ENCODE results near the gene MYBPHL.

Gene MYBPHL

DNA sequence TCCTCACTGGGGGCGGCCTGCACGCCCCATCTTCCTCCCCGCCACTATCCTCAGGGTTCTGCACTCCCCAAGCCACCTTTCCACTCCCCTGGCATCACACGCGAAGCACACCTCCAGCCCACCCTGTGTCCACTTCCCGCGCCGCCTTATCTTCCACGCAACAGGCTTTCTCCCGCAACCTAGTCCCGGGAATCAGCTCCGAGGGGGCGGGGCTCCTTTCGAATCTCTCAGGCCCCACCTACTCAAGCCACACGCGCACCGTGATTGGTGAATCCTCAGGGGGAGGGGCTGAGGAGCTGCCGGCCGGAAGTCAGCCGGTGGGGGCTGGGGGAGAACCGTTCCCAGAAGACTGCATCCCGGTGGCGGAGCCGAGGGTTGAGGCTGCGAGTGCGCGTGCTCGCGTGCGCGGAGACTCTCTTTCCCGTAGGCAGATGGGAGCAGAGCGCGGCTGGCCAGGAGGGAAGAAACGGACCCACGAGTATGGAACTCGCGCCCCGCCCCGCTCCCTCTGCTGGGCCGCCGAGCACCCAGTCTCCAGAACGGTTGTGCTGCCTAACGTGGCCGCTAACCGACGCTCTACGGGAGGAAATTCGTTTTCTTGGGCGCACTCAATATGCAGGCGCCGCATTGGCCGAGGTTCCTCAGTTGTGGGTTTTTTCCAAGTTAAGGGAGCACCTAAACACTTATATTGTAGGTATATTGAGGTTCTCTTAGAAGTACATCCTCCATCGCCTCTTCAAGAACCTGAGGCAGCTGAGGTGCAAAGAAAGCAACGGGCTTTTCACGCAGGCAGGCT lies 23.7 kb downstream of the MYBPHL start, which contains the start of gene PSRC1:
Gene PSRC1, minus strand, starts transcription at position 194 of the 796 bp plus-strand sequence.
- in situ Hi-C loops (cut with HindIII; ENCODE audit: low pct_unique_long_range_greater_than_20kb, low sequenced_read_pairs) = no loop called here
- peak; percentile 89 to 95 for DNase-seq (ENCODE audit: low read depth in 1 of 2, low spot score in 1 of 2)
- no peak for TF ChIP-seq JUND (IDR thresholded peaks at IDR 0.05; ENCODE audit: low read depth)

DNA sequence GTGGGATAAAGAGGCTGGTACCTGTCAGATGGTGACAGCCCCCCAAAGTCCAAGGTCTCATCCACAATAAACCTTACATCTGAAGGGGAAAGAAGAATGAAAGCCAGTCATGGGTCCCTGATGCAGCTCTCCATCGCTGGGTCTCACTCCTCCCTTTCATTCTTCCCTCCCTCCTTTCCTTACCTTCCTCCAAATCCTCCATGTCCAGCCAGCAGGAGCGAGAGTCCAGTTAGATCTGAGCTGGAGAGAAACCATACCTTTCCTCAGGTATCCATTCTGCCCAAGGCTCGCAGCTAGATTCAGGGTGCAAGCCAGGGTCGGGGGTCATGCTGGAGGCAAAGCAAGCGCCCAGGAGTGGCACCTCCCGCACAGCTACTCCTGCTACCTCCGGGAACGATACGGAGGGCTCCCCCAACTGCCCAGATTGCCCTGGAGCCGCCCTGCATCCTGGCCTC lies 24.3 kb downstream of the MYBPHL start:
- in situ Hi-C loops (cut with HindIII; ENCODE audit: low pct_unique_long_range_greater_than_20kb, low sequenced_read_pairs) = no loop called here
- DNase-seq (ENCODE audit: low read depth in 1 of 2, low spot score in 1 of 2) = no peak
- no peak for TF ChIP-seq JUND (IDR thresholded peaks at IDR 0.05; ENCODE audit: low read depth)

DNA sequence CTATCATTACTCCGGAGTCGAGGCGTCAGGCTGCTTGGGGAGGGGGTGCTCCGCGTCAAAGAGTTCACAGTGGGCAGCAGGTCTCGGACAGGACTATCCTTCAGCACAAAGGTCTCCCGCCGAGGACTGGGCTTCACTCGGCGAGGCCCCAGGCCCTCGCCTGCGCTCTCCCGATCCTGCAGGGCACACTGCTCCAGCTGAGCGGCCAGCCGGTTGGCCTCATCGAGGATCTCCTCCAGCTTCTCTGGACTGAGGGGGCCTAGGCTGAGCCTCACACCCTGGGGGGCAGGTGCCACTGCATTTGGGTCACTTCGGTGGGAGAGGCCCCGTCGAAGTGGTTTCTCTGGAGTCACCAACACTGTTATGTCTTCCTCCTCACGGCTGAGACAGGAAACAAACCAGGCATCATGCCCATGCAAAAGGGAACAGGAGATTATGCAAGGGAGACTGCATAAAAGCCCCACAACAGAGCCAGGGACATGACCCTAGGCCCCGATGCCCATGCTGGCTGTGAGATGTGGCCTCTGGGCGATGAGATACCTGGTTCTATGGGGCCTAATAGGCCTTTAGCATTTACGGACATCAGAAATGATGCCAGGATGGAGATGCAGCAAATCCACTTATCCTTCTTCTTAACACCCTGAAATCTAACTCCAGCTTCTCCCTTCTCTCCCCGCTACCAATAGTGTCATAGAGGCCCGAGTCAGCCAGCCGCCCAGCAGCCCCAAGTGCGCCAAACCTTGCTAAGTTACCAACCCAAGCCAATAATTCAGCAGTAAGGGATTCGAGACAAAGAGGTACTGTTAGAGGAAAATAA lies 24.9 kb downstream of the MYBPHL start:
- no peak for DNase-seq (ENCODE audit: low read depth in 1 of 2, low spot score in 1 of 2)
- in situ Hi-C loops (cut with HindIII; ENCODE audit: low pct_unique_long_range_greater_than_20kb, low sequenced_read_pairs) = no loop called here
- TF ChIP-seq JUND (IDR thresholded peaks at IDR 0.05; ENCODE audit: low read depth) = no peak

DNA sequence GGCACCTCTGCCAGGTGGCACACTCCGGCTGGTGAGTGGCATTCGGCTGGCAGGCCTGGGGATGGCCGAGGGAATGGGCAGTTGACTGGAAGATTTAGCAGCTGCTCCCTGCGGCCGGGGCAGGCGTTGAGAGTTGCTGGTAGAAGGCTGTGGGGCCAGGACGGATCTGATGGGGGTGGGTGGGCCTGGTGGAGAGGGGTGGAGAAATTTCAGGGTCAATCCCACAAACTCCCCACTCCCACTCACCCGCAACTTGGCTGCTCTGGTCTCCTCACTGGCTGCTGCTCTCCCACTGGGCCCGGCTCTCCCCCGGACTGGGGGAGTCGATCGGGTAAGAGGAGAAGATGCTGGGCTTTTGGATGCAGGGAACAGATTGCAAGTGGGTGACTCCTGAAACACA lies 25.9 kb downstream of the MYBPHL start:
- no peak for DNase-seq (ENCODE audit: low read depth in 1 of 2, low spot score in 1 of 2)
- in situ Hi-C loops (cut with HindIII; ENCODE audit: low pct_unique_long_range_greater_than_20kb, low sequenced_read_pairs) = no loop called here
- no peak for TF ChIP-seq JUND (IDR thresholded peaks at IDR 0.05; ENCODE audit: low read depth)

GRCh38 chr1:109279615-109280278 lies 27.1 kb downstream of the MYBPHL start:
- in situ Hi-C loops (cut with HindIII; ENCODE audit: low pct_unique_long_range_greater_than_20kb, low sequenced_read_pairs) = no loop called here
- DNase-seq (ENCODE audit: low read depth in 1 of 2, low spot score in 1 of 2) = no peak
- TF ChIP-seq JUND (IDR thresholded peaks at IDR 0.05; ENCODE audit: low read depth) = no peak

DNA sequence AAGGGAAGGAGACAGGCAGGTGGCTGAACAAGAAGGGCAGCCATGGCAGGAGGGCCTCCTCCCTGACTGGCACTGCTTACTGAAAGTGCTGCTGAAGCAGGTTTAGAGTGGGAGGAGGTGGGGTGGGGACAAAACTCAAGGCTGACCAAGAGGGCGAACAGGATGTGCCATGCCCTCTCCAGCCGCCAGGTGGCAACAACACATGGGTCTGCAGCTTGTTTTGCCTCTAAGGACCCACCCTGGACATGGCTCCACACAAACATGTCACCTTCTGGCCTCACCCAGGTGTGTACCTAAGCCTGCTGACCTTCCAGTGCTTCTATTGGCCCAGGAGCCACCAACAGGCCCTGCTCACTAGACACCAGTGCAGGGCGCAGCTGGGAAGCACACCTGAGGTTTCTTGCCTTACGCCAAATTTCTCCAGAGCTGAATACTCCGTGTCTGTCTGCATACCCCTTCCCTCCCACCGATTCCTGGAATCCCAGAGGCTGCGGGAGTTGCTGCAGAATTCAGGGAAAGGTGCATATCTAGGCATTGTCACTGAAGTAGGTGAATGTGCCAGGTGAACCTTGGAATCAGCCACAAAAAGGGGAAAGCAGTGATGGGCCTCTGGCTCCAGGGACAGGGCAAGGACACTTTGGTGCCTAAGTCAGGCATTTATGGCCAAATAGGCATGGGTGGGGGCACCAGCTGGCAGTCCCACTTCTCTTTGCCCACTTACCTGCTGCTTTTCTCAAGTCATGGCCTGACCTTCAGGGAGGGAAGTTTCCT lies 29.2 kb downstream of the MYBPHL start:
- peak; percentile 46 to 89 for DNase-seq (ENCODE audit: low read depth in 1 of 2, low spot score in 1 of 2)
- in situ Hi-C loops (cut with HindIII; ENCODE audit: low pct_unique_long_range_greater_than_20kb, low sequenced_read_pairs) = no loop called here
- no peak for TF ChIP-seq JUND (IDR thresholded peaks at IDR 0.05; ENCODE audit: low read depth)

GRCh38 chr1:109275706-109276345 lies 31.0 kb downstream of the MYBPHL start:
- TF ChIP-seq JUND (IDR thresholded peaks at IDR 0.05; ENCODE audit: low read depth) = no peak
- in situ Hi-C loops (cut with HindIII; ENCODE audit: low pct_unique_long_range_greater_than_20kb, low sequenced_read_pairs) = no loop called here
- no peak for DNase-seq (ENCODE audit: low read depth in 1 of 2, low spot score in 1 of 2)

DNA sequence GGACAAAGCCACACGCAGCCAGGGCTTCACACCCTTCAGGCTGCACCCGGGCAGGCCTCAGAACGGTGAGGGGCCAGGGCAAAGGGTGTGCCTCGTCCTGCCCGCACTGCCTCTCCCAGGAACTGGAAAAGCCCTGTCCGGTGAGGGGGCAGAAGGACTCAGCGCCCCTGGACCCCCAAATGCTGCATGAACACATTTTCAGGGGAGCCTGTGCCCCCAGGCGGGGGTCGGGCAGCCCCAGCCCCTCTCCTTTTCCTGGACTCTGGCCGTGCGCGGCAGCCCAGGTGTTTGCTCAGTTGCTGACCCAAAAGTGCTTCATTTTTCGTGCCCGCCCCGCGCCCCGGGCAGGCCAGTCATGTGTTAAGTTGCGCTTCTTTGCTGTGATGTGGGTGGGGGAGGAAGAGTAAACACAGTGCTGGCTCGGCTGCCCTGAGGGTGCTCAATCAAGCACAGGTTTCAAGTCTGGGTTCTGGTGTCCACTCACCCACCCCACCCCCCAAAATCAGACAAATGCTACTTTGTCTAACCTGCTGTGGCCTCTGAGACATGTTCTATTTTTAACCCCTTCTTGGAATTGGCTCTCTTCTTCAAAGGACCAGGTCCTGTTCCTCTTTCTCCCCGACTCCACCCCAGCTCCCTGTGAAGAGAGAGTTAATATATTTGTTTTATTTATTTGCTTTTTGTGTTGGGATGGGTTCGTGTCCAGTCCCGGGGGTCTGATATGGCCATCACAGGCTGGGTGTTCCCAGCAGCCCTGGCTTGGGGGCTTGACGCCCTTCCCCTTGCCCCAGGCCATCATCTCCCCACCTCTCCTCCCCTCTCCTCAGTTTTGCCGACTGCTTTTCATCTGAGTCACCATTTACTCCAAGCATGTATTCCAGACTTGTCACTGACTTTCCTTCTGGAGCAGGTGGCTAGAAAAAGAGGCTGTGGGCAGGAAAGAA lies 32.0 kb downstream of the MYBPHL start:
- peak; percentile 63 to 92 for DNase-seq (ENCODE audit: low read depth in 1 of 2, low spot score in 1 of 2)
- in situ Hi-C loops (cut with HindIII; ENCODE audit: low pct_unique_long_range_greater_than_20kb, low sequenced_read_pairs) = no loop called here
- no peak for TF ChIP-seq JUND (IDR thresholded peaks at IDR 0.05; ENCODE audit: low read depth)

- in situ Hi-C loops (cut with HindIII; ENCODE audit: low pct_unique_long_range_greater_than_20kb, low sequenced_read_pairs) = no loop called here
- no peak for DNase-seq (ENCODE audit: low read depth in 1 of 2, low spot score in 1 of 2)
These were observed 33.1 kb downstream of the MYBPHL start for GRCh38 chr1:109273570-109274288.

DNA sequence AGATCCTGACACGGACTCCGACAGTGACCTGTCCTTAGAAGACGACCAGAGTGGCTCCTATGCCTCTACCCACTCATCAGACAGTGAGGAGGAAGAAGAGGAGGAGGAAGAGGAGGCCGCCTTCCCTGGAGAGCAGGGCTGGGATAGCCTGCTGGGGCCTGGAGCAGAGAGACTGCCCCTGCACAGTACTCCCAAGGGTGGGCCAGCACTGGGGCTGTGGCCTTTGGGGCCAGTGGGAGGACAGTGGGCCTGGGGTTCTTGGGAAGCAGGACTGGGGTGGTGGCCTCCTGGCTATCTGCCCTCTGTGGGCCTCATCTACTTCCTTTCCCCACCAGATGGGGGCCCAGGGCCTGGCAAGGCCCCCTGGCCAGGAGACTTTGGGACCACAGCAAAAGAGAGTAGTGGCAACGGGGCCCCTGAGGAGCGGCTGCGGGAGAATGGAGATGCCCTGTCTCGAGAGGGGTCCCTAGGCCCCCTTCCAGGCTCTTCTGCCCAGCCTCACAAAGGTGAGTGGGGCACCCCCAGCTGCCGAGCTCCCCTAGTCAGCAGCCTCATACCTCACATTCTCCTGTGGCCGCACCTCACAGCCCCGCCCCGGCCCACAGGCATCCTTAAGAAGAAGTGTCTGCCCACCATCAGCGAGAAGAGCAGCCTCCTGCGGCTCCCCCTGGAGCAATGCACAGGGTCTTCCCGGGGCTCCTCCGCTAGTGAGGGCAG lies 33.8 kb downstream of the MYBPHL start:
- in situ Hi-C loops (cut with HindIII; ENCODE audit: low pct_unique_long_range_greater_than_20kb, low sequenced_read_pairs) = no loop called here
- DNase-seq (ENCODE audit: low read depth in 1 of 2, low spot score in 1 of 2) = no peak
- TF ChIP-seq JUND (IDR thresholded peaks at IDR 0.05; ENCODE audit: low read depth) = no peak

More at GRCh38 chr1:109273570-109274288, 33.1 kb downstream of the MYBPHL start:
- TF ChIP-seq JUND (IDR thresholded peaks at IDR 0.05; ENCODE audit: low read depth) = no peak
